Stimulated activated CD4-positive, alpha-beta T cell treated with anti-CD3 and anti-CD28 coated beads, Interleukin-12 subunit alpha, Interleukin-12 subunit beta, amount 100 ng/mL, for 48 hours (primary cell): ENCODE measurements around the gene DNAJC18.
"Not testable (repeated sequence)": the region's sequence is repeated elsewhere in the genome, so short reads cannot be mapped to it uniquely, and the experiment has no call there.

Experiments used
- DNase-seq, 3 donors: peaks; one replicate each; pipeline ENCODE4 v3.0.0-alpha.2; 2020; ENCODE audit warnings: low read depth in 2 of 3, low spot score in 1 of 3

Gene DNAJC18

GRCh38 chr5:139431706-139432105 lies 7.6 kb downstream of the DNAJC18 start:
- no peak for DNase-seq

GRCh38 chr5:139430015-139430414 lies 9.3 kb downstream of the DNAJC18 start:
- DNase-seq = no peak

GRCh38 chr5:139426203-139426885 lies 13.0 kb downstream of the DNAJC18 start:
- DNase-seq = no peak

DNA sequence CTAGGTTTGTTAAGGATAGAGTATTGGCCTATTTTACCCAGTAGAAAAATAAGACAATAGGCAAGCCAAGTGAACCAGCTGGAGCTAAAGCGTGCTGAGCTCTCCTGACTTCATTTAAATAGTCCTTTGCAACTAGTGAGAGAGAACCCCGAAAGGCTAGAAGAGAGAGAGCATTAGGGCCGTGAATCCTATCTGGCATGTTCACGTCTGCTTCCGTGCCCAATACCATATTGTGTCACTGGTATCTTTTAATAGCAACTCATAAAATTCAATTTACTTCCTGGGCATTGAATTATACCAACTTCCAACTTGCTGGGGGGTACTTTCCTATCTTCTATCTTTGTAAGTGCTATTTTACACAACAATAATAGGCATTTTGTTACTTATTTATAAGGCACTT lies 13.8 kb downstream of the DNAJC18 start:
- DNase-seq = no peak

DNA sequence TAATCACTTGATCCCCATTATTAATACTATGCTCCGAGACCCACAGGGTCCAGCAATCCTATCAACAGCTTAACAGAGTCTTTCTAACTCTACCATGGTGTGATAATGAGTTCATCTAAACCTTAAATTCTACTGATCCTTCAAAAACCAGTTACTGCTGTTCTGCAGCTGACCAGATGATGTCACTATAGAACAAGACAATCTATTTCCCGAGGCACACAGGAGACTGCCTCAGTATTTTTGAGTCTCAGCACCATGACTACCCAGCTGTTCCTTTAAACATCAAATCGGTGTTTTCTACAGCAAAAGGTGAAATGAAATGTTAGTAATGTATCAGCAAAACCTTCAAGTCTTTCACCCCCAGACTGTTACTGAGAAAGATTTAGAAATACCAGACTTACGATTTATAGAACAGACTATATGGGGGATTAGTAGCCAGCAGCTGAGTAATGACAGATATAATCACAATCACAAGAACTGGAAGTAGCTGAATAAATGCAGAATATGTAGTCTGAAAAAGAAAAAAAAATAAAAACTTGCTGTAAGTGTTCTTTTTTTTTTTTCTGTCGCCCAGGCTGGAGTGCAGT lies 16.9 kb downstream of the DNAJC18 start:
- peak in 1 of 3 donors; percentile 74 for DNase-seq

GRCh38 chr5:139419226-139420192 lies 19.8 kb downstream of the DNAJC18 start:
- no peak for DNase-seq

DNA sequence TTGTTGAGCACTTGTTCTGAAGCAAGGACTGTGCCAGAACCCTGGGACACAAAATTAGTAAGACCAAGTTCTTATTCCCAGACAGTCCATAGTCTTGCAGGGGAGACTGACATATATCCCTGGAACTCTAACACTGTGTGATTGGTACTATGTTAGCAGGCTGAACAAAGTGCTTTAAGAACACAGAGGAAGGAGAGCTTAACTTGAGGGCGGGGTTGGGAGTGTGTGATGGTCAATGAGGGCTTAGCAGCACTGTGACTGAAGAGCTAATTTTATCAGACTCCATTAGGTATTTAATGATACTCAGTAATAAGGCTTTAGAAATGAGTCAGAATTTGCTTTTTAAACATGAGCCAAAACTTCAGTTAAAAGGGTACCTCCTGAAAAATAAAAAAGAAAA lies 20.5 kb downstream of the DNAJC18 start:
- no peak for DNase-seq

DNA sequence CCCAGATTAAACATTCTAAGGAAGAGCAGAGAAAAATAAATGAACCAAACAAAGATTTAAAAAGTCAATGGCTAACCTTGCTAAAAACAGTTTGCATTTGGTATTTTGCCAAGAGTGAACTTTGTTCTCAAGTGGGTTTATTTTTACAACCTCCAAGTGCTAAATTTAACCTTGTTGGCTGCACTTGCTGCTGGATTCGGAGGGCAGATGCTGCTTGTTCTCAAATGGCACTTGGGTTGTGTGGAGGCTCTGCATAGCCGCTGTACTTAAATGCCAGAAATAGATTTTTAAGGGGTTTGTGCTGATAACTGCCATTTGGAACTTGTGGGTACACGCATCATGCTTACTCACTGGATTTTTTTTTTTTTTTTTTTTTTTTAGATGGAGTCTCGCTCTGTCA lies 22.1 kb downstream of the DNAJC18 start:
- DNase-seq = no peak

GRCh38 chr5:139416651-139417050 lies 22.7 kb downstream of the DNAJC18 start:
- DNase-seq = no peak

- DNase-seq = no peak
Measured at GRCh38 chr5:139415869-139416268, 23.5 kb downstream of the DNAJC18 start.

GRCh38 chr5:139415221-139415861 lies 24.0 kb downstream of the DNAJC18 start:
- DNase-seq = peak in 1 of 3 donors; percentile 49

GRCh38 chr5:139414581-139415130 lies 24.7 kb downstream of the DNAJC18 start:
- DNase-seq = no peak

DNA sequence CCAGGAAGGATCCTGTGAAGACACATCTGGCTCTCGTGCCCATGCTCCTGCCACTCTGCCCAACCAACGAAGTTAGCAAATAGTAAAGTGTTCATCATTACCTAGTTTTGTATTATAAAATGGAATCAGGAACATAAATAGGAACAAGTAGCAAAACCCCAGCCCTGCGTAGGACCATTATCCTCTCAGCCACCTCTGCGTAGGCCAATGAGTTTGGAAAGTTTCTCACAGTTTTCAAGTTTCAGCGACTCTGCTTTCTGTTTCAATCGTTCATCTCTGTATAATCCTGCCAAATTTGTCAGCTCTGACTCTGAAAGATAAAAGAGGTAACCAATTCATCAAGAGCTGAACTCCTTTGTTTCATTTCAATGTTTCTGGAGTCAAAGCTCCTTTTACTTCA lies 25.4 kb downstream of the DNAJC18 start:
- no peak for DNase-seq

- no peak for DNase-seq
Measured at GRCh38 chr5:139413153-139413552, 26.2 kb downstream of the DNAJC18 start.

DNA sequence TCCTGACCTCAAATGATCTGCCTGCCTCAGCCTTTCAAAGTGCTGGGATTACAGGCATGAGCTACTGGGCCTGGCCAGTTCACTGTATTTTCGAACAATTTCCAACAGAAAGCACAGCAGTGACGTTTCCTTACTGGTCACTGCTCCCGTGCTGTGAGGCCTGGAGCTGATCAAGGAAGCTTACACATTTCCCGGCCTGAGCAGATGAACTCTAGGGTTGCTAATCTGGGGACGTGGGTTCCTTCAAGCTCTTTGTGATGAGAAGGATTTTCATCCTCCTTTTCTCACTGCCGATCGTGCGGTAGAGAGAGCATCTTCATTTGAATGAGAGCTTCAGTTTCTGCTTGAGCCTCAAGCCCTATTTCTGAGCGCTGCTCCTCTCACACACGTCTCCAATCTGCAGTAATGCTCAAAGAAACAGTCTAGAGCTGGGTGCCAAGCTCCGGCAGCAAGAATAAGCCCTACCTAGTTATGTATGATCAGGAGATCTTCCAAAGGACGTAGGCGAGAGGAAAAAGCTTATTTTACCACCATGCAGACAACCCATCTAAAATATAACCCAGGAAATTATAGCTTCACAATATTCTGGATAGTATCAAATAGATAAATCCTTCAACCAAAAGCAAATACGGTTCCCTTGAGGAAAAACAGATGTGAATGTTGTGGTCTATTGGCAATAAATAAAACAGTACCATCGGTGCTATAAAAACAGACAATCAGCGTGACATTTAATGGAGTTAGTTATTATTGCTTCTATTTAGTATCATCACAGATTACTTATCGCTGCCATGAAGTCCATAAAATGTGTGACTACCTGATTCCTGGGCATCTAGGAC lies 28.1 kb downstream of the DNAJC18 start:
- DNase-seq = no peak

DNA sequence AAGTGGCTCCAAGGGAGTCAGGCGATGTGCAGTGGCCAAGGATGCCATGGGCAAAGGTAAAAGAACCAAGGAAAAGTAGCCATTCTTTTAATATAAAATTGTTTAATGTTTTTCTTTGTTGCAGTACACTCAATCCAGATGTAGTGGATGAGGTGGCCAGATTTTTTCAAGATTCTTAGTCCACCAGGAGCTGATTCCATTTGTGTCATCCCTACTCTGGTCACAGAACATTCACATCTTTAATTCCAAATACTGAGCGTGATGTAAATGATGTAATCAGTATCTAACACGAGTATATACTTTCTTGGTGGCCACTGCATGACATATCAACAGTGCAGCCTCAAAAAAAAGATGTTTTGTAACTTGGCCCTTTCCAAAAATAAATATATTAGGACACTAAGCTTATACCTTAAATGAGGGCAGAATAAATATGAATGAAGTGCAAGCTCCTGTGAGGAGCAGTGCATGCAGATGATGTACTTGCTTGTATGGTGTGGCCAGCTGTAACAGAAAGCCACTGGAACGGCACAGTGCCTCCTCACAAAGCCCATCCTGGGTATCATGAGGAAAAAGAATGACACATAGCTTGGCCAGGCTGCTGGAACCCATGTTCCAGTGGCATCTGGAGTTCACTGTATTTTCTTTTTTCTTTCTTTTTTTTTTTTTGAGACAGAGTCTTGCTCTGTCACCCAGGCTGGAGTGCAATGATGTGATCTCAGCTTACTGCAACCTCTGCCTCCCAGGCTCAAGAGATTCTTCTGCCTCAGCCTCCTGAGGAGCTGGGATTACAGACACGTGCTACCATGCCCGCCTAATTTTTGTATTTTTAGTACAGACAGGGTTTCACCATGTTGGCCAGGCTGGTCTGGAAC lies 29.0 kb downstream of the DNAJC18 start:
- DNase-seq = no peak

DNA sequence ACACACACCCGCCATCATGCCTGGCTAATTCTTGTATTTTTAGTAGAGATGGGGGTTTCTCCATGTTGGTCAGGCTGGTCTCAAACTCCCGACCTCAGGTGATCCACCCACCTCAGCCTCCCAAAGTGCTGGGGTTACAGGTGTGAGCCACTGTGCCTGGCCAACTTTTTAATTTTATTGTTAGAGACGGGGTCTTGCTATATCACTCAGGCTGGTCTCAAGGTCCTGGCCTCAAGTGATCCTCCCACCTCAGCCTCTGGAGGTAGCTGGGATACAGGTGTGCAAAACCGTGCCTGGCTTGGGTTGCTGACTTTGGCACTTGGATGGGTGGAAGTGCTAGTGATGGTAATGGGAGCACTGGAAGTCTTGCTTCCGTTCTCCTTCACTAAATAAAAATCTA lies 30.2 kb downstream of the DNAJC18 start:
- DNase-seq = not testable (repeated sequence)

GRCh38 chr5:139408191-139408590 lies 31.1 kb downstream of the DNAJC18 start:
- no peak for DNase-seq

- DNase-seq = no peak
Measured at GRCh38 chr5:139407517-139407916, 31.8 kb downstream of the DNAJC18 start.
